Stimulated activated naive CD8-positive, alpha-beta T cell treated with anti-CD3 and anti-CD28 coated beads, Interleukin-15, Interleukin-2, amounts not matched to agents 100 U/mL and 50 U/mL, for 24 hours (primary cell): Measurements from ENCODE around the gene COL4A4.
A peak's percentile ranks its signal among the peaks of the same experiment; 100 is the strongest.

Experiments
- ATAC-seq: fragments of 150-1000 bp; cut with Tn5 transposase; one replicate; pipeline ENCODE4 v1.10.0; 2021
- DNase-seq: peaks from one replicate; pipeline ENCODE4 v3.0.0; 2021

COL4A4 gene

DNA sequence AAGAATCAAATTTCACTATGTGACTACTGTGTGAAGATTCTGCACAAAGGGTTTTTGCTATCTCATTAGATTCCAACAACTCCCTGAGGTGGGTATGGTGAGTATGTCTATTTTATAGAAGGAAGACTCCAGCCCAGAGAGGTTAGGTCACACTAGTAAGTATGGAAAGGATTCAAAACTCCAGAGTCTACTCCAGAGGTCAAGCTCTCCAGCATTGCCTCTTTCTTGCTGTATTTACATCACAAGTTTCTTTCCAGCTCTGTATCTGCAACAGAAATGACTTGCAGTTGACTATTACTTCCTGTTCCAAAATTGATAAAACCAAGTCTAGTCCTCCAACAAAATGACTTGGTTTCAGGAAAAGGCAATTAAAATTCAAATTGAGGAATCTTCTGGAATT lies 2.1 kb downstream of the COL4A4 start:
- no peak for ATAC-seq
- no peak for DNase-seq

DNA sequence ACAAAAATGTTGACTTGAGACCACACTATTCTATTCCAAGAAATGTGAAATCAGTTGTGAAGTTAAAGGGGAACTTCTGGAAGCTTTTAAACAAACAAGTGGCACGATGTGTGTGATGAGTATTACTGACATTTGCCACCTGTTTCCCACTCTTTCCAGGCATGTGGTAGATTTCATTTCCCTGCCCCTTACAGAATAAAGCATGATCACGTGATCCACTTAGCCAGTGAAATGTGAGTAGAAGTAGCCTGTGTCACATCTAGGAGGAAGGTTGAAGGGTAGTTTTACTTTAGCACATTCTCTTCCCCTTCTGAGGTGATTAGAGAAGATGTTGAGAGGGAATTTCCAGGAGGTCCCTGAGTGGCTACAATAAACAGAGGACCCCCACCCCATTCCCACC lies 3.8 kb downstream of the COL4A4 start:
- ATAC-seq, result no peak
- DNase-seq, result no peak

DNA sequence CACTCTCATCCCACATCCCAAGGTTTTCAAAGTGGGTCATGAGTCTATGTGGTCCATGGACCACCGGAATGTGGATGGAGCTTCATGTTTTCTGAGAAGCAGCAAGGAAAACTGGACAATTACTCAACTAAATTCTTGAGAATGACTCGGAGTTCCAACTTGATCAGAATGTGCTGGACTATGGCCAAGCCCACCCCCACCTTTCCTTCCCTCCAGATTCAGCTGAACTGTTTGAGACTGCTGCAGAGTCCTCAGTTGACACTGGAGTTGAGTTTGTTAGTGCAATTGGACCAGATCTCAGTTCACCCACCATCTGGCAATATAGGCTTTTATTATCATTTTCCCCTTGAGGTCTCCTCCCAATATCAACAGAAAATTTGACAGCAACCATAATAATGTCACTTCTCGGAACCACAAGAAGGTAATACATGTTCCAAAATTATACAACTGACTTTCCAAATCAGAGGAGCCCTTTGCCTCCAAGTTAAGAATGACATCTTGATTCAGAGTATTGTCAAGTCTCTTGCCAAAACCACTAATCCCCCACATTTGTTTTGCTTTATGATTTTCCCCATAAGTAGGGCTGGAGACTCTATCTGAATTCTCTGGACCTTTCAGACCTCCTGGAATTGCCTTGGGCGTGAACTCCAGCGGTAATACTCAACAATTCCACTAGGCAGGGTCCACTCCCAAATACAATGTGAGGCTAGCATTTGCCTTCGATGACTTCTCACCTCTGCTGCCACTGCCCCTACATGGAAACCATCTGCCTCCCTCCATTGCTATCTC lies 8.8 kb downstream of the COL4A4 start:
- ATAC-seq, result no peak
- no peak for DNase-seq

DNA sequence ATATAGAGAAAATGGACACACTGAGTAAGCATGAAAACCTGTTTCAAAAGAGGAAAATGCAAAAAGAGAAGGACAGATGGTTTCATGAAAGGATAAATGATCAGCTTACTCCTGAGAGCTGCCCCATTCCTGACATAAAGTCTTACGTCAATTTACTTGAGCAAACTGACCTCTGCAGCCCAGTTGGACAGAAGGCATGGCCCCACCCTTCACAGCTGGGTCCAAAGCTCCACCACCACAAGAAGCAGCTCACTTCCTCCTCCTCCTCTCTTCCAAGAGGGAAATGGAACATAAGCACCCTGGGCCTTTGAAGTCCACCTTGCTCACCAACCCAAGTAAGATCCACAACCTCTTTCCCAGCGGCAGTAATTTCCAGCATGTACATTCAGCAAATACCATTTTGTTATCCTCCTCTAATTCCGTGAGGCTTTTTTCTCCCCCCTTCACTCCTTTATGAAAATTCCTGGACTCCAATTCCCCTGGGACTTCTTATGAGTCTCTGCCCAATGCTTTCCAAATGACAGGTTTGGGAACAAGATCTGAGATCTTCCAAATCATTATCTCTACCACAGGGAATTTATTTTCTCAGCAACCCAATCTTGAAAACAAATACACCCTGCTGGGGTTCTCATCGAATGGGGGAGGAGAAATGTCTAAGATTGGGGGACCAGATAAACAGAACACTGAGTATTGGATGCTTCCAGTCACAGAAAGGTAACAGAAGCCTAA lies 10.1 kb downstream of the COL4A4 start:
- no peak for ATAC-seq
- no peak for DNase-seq

DNA sequence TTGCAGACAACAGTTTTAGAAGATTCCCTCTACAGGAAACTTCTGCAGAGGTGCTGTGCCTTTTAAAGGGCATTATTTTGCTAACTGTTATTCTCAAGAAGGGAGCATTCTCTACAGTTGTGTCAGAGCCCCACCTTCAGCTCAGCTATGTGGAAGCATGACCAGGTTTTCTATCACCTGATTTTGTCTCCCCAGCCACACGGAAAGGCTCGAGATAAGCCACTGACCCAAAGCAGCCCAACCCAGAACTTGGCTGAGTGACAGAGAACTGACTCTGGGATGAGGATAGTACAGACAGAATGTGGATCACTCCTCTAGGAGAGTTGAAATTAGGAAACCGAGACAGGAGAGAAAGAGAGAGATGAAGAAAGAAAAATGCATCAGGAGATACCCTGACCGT lies 10.7 kb downstream of the COL4A4 start:
- no peak for DNase-seq
- ATAC-seq, result no peak

DNA sequence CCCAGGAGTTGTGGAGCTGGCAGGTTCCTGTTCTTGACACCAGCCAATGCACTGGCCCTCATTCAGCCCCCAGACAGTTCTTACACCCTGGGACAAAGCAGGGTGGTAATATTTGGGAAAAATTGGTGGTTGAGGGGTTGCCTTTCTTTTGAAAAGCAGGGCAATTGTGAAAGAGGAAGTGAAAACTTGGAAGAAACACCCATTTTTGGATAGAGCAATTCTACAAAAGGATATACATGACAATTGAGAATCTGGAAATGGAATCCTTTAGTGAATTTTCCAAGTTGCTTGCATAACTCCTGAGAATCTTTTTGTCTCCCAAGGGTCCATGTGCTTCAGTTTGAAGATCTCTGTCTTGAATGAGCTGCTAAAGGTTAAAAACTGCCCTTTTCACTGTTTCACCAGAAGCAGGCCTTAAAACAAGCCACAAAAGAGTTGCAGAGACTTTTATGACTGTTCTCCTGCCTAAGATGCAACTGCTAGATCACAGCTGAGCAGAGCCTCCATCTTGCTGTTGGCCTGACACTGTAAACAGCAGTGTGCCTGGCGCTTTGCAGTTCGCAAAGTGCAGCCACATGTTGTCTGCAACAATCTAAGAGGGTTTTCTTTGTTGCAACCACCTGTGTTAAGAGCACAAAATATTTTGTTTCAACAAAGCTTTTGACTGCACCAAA lies 11.8 kb downstream of the COL4A4 start:
- DNase-seq (no peak), ATAC-seq (no peak)

DNA sequence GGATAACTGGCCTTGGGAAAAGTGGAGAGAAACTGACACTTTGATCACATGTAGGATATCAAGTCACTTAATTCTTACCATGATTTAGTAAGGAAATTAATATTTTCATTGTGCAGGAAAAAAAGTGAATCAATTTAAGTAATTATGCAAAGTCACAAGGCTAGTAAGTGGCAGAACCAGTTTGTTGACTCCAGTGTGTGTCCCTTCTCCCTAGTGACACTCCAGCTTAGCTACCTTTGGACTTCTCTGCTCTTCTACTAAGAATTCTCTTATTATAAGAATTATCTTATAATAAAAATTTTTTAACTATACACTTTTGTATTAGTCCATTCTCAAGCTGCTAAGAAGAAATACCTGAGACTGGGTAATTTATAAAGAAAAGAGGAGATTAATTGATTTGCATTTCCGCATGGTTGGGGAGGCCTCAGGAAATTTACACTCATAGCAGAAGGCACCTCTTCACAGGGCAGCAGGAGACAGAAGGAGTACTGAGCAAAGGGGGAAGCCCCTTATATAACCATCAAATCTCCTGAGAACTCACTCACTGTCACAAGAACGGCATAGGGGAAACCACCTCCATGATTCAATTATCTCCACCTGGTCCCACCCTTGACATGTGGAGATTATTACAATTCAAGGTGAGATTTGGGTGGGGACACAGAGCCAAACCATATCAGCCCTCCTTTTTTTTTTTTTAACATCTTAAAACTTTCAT lies 13.6 kb downstream of the COL4A4 start:
- DNase-seq (no peak), ATAC-seq (no peak)

DNA sequence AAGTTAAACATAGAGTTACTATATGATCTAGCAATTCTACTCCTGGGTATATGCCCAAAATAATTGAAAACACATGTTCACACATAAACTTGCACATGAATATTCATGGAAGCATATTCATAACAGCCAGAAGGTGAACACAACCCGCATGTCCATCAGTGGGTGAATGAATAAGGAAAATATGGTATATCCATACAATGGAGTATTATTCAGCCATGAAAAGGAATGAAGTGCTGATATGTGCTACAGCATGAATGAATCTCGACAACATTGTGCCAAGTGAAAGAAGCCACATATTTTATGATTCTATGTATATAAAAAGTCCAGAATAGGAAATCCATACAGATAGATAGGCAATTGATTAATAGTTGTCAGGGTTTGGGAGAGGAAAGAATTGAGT lies 15.9 kb downstream of the COL4A4 start:
- no peak for ATAC-seq
- no peak for DNase-seq

DNA sequence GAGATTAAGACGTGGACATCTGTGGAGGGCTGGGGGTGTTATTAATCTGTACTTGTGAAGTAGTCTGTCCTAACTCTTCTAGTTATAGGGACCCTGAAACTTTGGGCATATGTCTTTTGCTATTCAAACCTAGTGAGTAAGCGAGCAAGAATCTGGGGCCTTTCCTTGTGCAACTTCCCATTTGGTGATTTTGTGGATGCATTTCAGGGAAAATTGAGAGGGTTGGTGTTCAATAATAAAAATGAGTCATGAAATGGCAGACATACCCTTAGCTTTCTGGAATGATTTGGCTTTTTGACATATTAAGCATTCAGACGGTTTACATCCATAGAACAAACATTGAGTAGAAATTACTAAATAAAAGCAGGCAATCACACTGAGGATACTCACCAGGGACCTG lies 17.0 kb downstream of the COL4A4 start:
- DNase-seq, result no peak
- ATAC-seq, result no peak

DNA sequence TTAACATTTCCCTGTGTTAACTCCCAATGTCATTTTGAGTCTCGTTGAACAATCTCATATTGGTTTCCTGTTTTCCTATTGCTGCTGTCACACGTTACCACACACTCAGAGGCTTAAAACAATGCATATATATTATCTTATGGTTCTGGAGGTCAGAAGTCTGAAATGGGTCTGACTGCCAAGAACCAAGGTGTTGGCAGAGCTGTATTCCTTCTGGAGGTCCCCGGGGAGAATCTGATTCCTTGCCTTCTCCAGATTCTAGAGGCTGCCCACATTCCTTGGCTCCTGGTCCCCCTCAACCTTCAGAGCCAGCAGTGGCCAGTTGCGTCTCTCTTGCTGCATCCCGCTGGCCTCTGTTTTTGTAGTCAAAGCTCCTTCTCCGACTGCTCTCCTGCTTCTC lies 17.5 kb downstream of the COL4A4 start:
- no peak for DNase-seq
- ATAC-seq, result no peak

DNA sequence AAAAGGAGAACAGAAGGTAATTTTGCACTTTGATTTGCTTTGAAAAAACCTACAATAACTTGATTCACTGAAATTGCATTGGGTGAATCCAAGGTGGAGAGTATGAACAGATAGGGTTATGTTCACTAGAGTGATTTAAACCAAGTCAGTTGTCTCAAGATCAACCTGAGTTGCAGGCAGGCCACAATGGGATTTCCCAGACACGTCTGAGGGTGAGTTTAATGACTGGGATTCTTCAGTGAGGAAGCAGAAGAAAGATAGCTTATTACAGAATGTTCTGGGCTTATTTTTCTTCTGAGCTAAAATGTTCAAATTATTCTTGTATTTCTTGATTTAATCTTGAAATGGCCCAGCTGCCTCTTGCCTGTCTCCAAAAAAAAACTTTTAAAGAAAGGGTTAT lies 20.1 kb downstream of the COL4A4 start:
- DNase-seq (no peak), ATAC-seq (no peak)

DNA sequence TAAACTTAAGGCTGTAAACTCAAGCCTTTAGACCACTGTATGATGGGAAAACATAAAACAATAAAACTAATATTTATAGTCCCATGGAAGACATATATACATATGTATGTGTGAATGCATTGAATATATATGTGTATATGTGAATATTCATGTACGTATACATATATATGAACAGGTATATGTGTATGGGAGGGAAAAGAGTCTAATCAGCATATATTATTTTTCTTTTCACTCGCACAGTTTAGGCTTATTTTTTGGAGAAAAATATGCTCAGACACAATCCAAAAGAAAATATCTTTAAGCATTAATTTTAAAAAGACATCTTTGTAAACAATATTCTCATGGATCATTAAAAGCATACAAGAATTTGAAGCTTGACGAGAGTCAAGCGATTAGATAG lies 22.7 kb downstream of the COL4A4 start:
- no peak for ATAC-seq
- no peak for DNase-seq

DNA sequence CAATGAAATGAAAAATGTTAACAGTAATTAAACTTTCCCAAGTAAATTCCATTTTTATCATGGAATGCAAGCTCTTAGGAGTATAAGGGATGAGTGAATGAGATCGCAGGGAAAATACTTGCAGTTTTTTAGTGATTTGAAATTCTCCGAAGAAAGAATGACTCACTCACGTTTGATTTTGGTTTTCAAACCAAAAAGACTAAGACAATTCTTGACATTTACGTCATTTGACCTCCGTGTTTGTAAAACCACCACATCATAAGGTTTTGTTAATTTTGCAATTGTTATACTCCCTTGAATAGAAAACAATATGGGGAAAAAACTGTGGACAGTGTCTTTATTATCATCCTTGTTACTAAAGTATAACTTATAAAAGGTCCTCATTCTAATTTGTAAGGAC lies 29.4 kb downstream of the COL4A4 start:
- no peak for DNase-seq
- no peak for ATAC-seq

DNA sequence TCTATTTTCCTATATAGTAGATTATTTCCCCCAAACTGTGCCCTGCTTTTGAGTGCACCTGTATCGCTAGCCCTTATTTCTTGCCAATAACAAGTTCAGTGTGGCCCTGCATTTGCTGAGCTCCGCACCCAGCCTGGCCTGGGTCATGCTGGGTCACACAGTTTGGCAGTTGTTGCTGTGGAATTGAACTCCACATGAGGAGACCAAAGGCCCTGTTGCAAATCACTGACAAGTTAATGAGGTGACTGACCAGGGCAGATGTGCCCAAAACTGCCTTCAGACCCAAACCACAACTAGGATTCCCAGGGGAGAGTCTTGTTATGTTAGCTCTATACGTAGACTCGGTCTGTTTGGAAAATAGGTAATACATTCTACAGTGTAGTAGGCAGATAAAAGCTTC lies 31.0 kb downstream of the COL4A4 start:
- DNase-seq, result no peak
- no peak for ATAC-seq

DNA sequence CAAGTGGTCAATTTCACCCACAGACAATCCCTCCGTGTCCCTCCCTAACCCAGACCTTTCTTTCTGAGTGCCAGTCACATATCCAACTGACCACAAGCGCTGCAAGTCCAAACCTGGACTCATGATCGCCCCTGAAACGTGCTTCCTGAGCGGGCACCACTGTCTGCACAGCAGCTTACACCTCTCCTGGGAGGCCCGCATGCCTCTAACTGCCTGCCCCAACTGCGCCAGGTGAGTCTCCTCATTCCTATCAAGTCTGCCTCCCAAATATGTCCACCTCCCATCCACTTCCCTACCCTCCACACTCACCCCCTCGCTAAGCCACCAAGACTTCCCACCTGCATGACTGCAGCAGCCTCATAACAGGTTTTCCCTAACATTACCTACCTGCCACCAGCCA lies 33.4 kb downstream of the COL4A4 start:
- ATAC-seq (no peak), DNase-seq (no peak)

DNA sequence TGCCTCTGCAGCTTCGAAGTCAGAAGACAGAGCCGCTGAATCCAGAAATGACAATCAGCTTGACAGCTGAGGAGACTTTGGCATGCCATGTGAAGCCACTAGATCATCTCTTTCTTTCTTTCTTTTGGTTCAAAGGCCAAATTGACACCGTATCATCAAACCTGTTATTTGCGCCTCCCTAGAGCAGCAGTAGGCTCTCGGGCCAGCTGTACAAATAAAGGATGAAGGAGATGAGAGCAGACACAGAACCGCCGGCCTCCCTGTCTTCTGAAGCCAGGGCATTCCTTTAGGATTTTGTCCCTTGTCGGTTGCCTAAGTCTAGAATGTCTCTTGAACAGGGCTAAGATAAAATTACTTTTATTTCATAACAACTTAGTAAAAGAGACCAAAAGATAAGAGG lies 36.8 kb downstream of the COL4A4 start:
- no peak for ATAC-seq
- DNase-seq, result no peak

DNA sequence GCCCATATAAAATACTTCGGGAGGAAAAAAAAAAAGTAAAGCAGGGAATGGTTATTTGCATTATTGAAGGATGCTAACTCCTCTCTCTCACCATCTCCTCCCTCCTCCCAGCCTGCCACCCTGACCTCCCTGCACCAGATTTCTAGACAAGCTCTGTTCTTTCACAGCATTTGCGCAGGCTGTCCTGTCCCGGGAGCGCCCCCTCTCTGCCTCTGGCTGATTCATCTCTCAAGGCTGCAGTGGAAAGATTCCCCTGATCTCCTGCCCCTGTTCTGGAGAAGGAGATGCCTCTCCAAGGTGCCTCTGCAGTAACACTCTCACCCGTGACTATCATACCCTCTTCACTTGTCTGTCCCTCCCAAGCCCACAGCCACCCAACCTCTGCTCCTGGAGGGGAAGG lies 38.5 kb downstream of the COL4A4 start:
- ATAC-seq (no peak), DNase-seq (no peak)

DNA sequence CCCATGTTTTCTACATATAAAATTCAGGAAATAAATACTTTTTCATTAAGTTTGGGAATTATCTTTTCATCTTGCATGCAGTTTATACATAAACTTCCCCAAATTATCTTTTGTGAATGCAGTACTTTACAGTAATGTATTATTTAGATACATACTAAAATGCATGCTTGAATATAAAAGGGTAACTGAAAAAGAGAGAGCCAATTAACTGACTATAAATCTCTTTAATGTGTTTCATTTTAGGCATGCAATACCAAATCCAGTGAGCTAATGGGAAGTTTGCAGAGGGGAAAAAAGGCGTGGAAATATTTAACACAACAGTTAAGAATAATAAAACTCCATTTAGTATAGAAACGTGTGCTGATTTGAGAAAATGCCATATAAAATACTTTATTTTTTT lies 39.2 kb downstream of the COL4A4 start:
- DNase-seq (no peak), ATAC-seq (no peak)

DNA sequence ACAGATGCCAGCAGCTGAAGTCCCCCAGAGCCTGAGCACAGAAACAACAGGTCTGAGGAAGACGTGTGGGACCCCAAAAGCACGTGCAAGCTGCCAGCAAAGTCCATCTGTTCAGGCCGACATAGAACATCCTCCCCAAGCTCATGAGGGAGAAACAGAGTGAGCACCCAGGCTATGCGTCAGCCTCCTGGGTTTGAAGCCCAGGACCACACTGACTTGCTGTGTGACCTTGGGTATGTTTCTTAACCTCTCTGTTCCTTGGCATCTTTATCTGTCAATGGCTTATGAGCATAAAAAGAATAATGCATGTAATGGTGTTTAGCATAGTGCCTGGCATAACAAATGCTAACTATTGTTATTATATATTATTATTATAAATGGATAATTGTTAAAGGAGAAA lies 40.3 kb downstream of the COL4A4 start:
- ATAC-seq (no peak), DNase-seq (no peak)

DNA sequence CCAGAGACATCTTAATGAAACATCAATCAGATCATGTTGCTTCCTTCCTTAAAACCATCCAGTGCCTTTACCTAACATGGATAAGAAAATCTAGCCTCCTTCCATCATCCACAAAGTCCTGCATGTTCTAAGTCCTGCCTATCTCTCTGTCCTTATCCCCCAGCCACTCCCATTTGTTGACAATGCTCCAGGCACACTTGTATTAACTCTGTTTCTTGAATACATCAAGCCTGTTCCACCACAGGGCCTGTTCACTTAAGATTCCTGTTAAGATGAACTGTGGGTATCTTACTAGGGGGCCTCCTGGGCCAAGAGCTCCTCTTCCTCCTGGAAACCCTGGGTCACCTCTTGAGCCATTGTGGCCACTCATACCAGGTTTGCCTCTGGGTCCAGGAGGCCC lies 45.7 kb downstream of the COL4A4 start:
- DNase-seq, result no peak
- ATAC-seq, result no peak

DNA sequence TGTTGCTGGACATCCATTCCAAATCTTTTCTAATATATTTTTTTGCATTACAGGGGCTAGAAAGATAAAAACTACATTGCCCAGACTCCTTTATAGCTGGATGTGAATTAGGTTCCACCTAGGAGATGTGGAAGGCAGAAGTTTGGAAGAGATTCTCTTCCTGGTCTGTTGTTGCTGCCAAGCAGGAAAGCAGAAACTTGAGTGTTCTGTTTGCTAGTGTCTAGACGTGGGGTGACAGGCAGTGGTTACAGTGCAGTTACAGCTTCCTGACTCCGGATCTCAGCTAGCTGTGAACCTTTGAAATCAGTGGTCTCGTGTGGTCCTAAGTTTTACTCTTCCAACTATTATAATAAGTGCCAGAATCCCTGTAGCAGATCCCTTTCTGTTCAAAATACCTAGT lies 46.2 kb downstream of the COL4A4 start:
- no peak for DNase-seq
- no peak for ATAC-seq

DNA sequence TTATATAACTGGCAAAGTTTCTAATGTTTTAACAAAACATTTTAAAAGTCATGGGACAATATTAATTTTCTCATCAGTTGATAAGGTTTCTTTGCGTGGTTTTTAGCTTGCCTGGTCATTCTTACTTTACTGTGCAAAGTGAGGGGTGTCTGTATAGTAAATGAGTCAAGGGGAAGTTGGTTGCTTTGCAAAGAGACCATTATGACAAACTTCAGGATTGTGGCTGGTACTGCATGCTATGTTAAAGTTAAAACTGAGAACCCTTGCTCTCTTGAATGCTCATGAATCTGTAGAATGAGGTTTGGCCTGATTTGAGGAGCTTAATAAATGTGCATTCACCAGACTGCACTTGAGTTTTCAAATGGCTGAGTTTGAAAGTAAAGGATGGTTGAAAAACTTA lies 47.0 kb downstream of the COL4A4 start:
- peak; percentile 52 for ATAC-seq
- no peak for DNase-seq

DNA sequence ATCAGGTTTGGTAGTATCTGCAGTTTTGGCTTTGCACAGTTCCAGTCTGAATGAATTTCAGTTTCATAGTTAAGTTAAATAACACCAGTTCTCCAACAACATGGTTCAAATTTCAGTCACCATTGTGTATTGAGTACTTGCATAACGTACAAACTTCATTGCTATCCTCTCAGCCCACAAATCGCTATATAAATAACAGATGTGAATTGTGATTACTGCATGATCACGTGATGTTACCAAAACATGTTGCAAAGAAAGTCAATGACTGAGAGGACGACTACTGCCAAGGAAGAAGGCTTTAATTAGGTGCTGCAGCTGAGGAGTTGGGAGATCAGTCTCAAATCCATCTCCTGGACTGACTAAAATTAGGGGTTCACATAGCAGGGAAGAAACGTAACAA lies 48.2 kb downstream of the COL4A4 start:
- ATAC-seq (no peak), DNase-seq (no peak)
